Right lobe of liver (tissue), 4 donors: ENCODE measurements around the gene CFTR.

ENCODE experiments used
- CTCF ChIP-seq, 4 donors: fragments of 200-600 bp in 3 of 4; fragments of 450-650 bp in 1 of 4; IDR thresholded peaks; one replicate each; pipeline versions ENCODE4 v1.5.1 to v1.8.0; 2016 to 2022; ENCODE audit warnings: antibody characterized with exemption in 4 of 4, mild to moderate bottlenecking in 2 of 4
- POLR2A ChIP-seq: fragments of 450-650 bp; IDR thresholded peaks from one replicate; pipeline ENCODE4 v1.6.1; 2017; ENCODE audit warnings: antibody characterized with exemption, mild to moderate bottlenecking
- donor health status: DM: no; HTN: no; CAD: no.
- donor health status: DM: no; HTN: no; CAD: no.
- donor health status: DM: no; HTN: yes; CAD: no.

- TF ChIP-seq POLR2A (no peak), CTCF (IDR thresholded peaks at IDR 0.05) (no peak)
Observed at GRCh38 chr7:117459735-117460134, 20.1 kb upstream of the CFTR start.
